Keratinocyte (primary cell): ENCODE data around the gene LRRIQ1. TPM values are rescaled to one million over a fixed set of nuclear protein-coding genes. Genes with fewer than 3 reads are reported as not detected.

Experiments
- DNase-seq: peaks from one replicate; pipeline ENCODE4 v3.0.0-alpha.2; 2011; ENCODE audit warnings: low read depth, missing footprints, low spot score
- FAIRE-seq: peaks from 2 replicates; lab custom pipeline; 2011; peaks lifted over from hg19 to GRCh38; lab: Jason Lieb, UNC
- H2AFZ ChIP-seq: 2 replicates; pipeline ENCODE4 v1.6.0; 2012; ENCODE audit warnings: low read length, control low read depth, inconsistent platforms; ENCODE audit not compliant: control insufficient read depth
- H3K27ac ChIP-seq: 2 replicates; pipeline ENCODE4 v1.5.1; 2011; ENCODE audit warnings: low read length; ENCODE audit not compliant: control insufficient read depth, insufficient read depth
- H3K27me3 ChIP-seq: 3 replicates; pipeline ENCODE4 v1.6.0; 2011; ENCODE audit warnings: low read length; ENCODE audit not compliant: control insufficient read depth, insufficient read depth; ENCODE audit errors: extremely low read depth
- H3K36me3 ChIP-seq, 2 experiments: 2 replicates in 1 of 2; 3 replicates in 1 of 2; pipeline ENCODE4 v1.5.1; 2011; ENCODE audit warnings: low read length in 2 of 2, mild to moderate bottlenecking in 1 of 2; ENCODE audit not compliant: control insufficient read depth in 2 of 2, insufficient read depth in 2 of 2; ENCODE audit errors: extremely low read depth in 1 of 2
- H3K4me1 ChIP-seq: 3 replicates; pipeline ENCODE4 v1.5.1; 2011; ENCODE audit warnings: low read length; ENCODE audit not compliant: control insufficient read depth, insufficient read depth; ENCODE audit errors: extremely low read depth
- H3K4me2 ChIP-seq: 3 replicates; pipeline ENCODE4 v1.6.0; 2011; ENCODE audit warnings: low read depth, low read length; ENCODE audit not compliant: control insufficient read depth, insufficient read depth; ENCODE audit errors: extremely low read depth
- H3K4me3 ChIP-seq, 3 experiments: fragments of 200-600 bp in 1 of 3; sonication (generic) in 1 of 3; 2 replicates in 2 of 3; 3 replicates in 1 of 3; pipeline ENCODE4 v1.5.1; 2011 to 2016; ENCODE audit warnings: low read length in 3 of 3, mild to moderate bottlenecking in 3 of 3, control low read depth in 2 of 3, inconsistent platforms in 1 of 3, low read depth in 1 of 3, mixed read lengths in 1 of 3, mixed run types in 1 of 3, moderate library complexity in 1 of 3; ENCODE audit not compliant: control insufficient read depth in 2 of 3, insufficient read depth in 2 of 3; ENCODE audit errors: extremely low read depth in 1 of 3
- H3K79me2 ChIP-seq: 2 replicates; pipeline ENCODE4 v1.6.0; 2012; ENCODE audit warnings: low read length; ENCODE audit not compliant: control insufficient read depth, insufficient read depth
- H3K9ac ChIP-seq: 3 replicates; pipeline ENCODE4 v1.6.0; 2011; ENCODE audit warnings: low read length; ENCODE audit not compliant: control insufficient read depth, insufficient read depth; ENCODE audit errors: extremely low read depth
- H3K9me1 ChIP-seq: 3 replicates; pipeline ENCODE4 v1.6.0; 2011; ENCODE audit warnings: low read length; ENCODE audit not compliant: control insufficient read depth, insufficient read depth; ENCODE audit errors: extremely low read depth
- H3K9me3 ChIP-seq: 2 replicates; pipeline ENCODE4 v1.5.1; 2012; ENCODE audit warnings: low read depth, low read length; ENCODE audit not compliant: control insufficient read depth
- H4K20me1 ChIP-seq: 3 replicates; pipeline ENCODE4 v1.6.0; 2011; ENCODE audit warnings: low read length; ENCODE audit not compliant: control insufficient read depth, insufficient read depth; ENCODE audit errors: extremely low read depth
- CTCF ChIP-seq, 3 experiments: IDR thresholded peaks in 1 of 3; conservative IDR thresholded peaks in 1 of 3; optimal IDR thresholded peaks in 1 of 3; 2 replicates in 2 of 3; 3 replicates in 1 of 3; pipeline versions ENCODE3 to v1.5.1; 2011; ENCODE audit warnings: low read length in 3 of 3, mild to moderate bottlenecking in 3 of 3, moderate library complexity in 2 of 3, control low read depth in 1 of 3, inconsistent platforms in 1 of 3; ENCODE audit not compliant: insufficient read depth in 2 of 3; ENCODE audit errors: extremely low read depth in 1 of 3
- EZH2 ChIP-seq: IDR thresholded peaks from one replicate; pipeline ENCODE4 v1.6.1; 2012; ENCODE audit warnings: inconsistent platforms, mild to moderate bottlenecking, low read length, moderate library complexity
- dilution Hi-C: fragments of 300-500 bp; cut with MboI; formaldehyde crosslinking; loops from one replicate; pipeline ENCODE4 v1.7.0; 2020; ENCODE audit warnings: low sequenced_read_pairs; ENCODE audit not compliant: extremely low pct_ligation_motif_present
- polyA plus RNA-seq, 5 experiments: library from polyadenylated mRNA; depleted of rRNA in 3 of 5; stranded (reverse) in 3 of 5; stranded (forward) in 1 of 5; unstranded in 1 of 5; fragments of >200 nt; gene quantifications; 1 replicate in 1 of 5; 2 replicates in 3 of 5; 3 replicates in 1 of 5; pipeline versions ENCODE4 v1.2.1 to v1.2.3, GENCODE V29; 2011 to 2012; ENCODE audit warnings: missing spikeins in 2 of 5, low read depth in 1 of 5, low replicate concordance in 1 of 5

LRRIQ1 gene
- polyA plus RNA-seq, 1 donor (not counting 4 experiments of a cell fraction or from before 2014, with no cell fraction given) = 0.84 TPM

- DNase-seq (no peak), FAIRE-seq (no peak)
- TF ChIP-seq EZH2 (no peak), CTCF (optimal IDR thresholded peaks at IDR 0.05 in 1 of 3, IDR thresholded peaks at IDR 0.05 in 1 of 3, conservative IDR thresholded peaks at IDR 0.05 in 1 of 3; ENCODE audit: extremely low read depth in 1 of 3, insufficient read depth in 2 of 3, low read length in 3 of 3) (no peak)
- no peak overlapping the region for H3K4me3 ChIP-seq
- no peaks in the 10 kb centered on the region for H3K9me3 ChIP-seq
- no peak overlapping the region for H3K4me2 ChIP-seq
- no peaks in the 10 kb centered on the region for H3K79me2 ChIP-seq
- H4K20me1 ChIP-seq = no peaks in the 10 kb centered on the region
- H3K9me1 ChIP-seq = no peaks in the 10 kb centered on the region
- H3K27me3 ChIP-seq = no peaks in the 10 kb centered on the region
- H3K27ac ChIP-seq = no peak overlapping the region
- H3K4me1 ChIP-seq = no peaks in the 10 kb centered on the region
- no peak overlapping the region for H3K9ac ChIP-seq
- dilution Hi-C loops = no loop called here
- H3K36me3 ChIP-seq = no peaks in the 10 kb centered on the region
- no peak overlapping the region for H2AFZ ChIP-seq
These were observed 120.4 kb downstream of the LRRIQ1 start for GRCh38 chr12:85156569-85156968.

- Histone ChIP-seq H3K9me1 (no peaks in the 10 kb centered on the region), H3K36me3 (no peaks in the 10 kb centered on the region), H3K4me3 (no peak overlapping the region), H4K20me1 (no peaks in the 10 kb centered on the region), H3K27me3 (no peaks in the 10 kb centered on the region), H3K79me2 (no peaks in the 10 kb centered on the region), H2AFZ (no peak overlapping the region), H3K9ac (no peak overlapping the region), H3K9me3 (no peaks in the 10 kb centered on the region), H3K27ac (no peak overlapping the region), H3K4me1 (no peaks in the 10 kb centered on the region), H3K4me2 (no peak overlapping the region)
- TF ChIP-seq CTCF (optimal IDR thresholded peaks at IDR 0.05 in 1 of 3, IDR thresholded peaks at IDR 0.05 in 1 of 3, conservative IDR thresholded peaks at IDR 0.05 in 1 of 3; ENCODE audit: extremely low read depth in 1 of 3, insufficient read depth in 2 of 3, low read length in 3 of 3) (no peak), EZH2 (no peak)
- dilution Hi-C loops = no loop called here
- no peak for DNase-seq
- FAIRE-seq = no peak
These were observed 121.0 kb downstream of the LRRIQ1 start for GRCh38 chr12:85157035-85157603.
